ENCODE results near the gene MZT1. TPM values are rescaled to one million over a fixed set of nuclear protein-coding genes. Genes with fewer than 3 reads are reported as not detected.

The MZT1 gene
- total RNA-seq, 1 donor from 2014 or later: 6.5 TPM

- no peak for ATAC-seq
Measured at GRCh38 chr13:72678312-72678711, 49.1 kb downstream of the MZT1 start.

DNA sequence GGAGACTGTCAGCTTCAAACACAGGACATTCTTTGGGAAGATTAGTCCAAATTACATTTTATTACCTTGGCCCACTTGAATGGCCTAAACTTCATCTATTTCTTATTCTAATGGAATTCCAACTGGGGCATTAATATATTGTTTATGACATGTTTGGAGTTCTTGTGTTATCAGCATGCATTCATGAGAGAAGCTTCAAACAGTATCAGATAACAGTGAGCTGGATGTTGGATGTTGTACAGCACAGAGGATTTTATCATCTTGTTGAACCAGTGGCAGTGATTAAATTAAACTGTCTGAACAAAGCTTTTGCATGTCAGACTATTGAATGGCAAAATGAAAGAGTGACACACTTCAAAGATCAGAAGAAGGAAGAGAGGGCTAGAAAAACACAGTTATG is 50.0 kb downstream of the MZT1 start:
- ATAC-seq: no peak

DNA sequence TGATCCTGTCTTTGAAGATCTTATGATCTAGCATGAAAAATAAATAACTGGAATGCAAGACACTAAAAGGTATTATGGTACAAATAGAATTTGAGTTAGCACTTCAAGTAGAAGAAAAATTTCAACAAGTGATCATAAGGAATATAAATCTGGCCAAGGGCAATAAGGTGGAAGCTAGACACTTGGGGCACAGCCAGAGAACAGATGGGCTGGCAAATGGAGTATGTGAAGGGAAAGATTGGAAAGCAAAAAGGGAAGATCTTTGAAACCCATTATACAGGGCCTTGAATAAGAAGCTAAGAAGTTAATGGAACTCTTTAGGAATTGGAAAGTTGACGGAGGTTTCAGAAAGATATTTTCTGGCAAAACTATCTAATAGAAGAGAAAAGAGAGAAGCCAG is 61.0 kb downstream of the MZT1 start:
- ATAC-seq: no peak

DNA sequence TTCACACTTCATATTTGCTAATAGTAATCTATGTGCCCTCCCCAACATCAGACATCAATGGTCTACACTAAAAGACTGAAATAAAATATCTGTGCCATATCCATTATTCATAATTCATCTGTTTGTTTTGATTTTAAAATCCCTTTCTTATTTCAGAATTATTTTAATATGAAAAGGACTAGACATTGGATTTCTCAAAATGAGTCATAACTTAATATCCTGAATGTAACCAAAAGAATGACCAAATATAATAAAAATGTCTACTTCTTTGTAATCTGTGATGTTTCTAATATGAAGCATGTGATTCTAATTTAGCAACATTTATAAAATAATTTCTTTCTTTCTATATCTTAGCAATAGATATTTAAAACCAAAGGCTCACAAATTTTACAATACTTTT is 64.9 kb downstream of the MZT1 start:
- no peak for ATAC-seq

Other genes with a start within 250 kb of the MZT1 start
- 4.9 TPM for gene BORA, start 294 bp upstream of the MZT1 start, total RNA-seq
- gene DIS3, start 54.3 kb upstream of the MZT1 start, total RNA-seq: 19.7 TPM
- 6.5 TPM for gene PIBF1, start 54.5 kb upstream of the MZT1 start, total RNA-seq